Measurements from ENCODE around the gene AARS2.
A peak's percentile ranks its signal among the peaks of the same experiment; 100 is the strongest.

The AARS2 gene

DNA sequence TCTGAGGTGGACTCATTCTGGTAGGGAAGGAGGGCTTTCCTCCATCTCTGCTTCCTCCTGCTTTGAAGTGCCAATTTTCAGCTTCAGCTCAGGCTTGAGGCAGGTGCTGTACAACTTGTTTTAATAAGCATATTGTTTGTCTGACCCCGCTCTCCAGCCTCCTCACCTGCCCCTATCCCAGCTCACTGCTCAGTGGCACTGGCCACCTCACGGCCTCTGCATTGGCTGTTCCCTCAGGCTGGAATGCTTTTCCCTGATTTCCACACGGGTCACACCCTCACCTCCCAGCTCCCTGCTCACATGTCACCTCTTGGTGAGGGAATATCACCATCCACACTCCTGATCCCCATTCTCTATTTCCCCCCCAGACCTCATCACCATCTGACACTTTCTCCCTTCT, 14.3 kb downstream of the AARS2 start:
- no peak for DNase-seq

DNA sequence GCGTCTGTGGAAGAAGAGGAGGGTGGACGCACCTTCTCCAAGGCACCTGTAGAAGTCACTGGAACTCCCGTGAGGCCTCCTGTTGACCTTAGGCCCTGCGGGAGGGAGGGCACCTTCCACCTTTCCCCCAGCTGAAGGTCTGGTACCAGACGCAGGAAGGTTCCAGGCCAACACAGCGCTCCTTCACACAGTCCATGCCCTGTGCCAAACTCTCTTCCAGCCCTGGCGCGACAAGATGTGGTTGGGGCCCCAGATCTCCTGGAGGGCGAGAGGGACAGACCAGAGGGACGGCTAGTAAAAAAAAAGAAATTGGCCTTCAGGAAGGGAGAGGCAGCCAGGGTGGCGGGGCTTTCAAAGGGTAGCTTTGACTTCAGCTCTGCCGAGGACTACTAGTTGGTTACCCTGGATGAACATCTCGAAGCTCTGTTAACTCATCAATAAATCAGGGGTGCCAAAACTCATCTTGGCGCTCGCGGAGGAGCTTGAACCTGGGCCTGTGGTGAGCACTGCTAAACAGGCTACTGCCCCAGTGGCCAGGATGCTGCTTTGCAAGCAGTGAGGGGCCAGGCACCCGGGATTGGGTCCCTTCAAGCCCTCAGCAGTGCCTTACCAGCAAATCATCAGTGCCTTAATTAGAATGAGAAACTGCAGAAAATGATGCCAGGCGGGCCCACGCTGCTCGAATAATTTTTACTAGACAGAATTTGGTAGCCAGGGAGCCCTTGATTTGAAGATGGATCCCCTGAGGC, 14.9 kb downstream of the AARS2 start:
- DNase-seq, result no peak

DNA sequence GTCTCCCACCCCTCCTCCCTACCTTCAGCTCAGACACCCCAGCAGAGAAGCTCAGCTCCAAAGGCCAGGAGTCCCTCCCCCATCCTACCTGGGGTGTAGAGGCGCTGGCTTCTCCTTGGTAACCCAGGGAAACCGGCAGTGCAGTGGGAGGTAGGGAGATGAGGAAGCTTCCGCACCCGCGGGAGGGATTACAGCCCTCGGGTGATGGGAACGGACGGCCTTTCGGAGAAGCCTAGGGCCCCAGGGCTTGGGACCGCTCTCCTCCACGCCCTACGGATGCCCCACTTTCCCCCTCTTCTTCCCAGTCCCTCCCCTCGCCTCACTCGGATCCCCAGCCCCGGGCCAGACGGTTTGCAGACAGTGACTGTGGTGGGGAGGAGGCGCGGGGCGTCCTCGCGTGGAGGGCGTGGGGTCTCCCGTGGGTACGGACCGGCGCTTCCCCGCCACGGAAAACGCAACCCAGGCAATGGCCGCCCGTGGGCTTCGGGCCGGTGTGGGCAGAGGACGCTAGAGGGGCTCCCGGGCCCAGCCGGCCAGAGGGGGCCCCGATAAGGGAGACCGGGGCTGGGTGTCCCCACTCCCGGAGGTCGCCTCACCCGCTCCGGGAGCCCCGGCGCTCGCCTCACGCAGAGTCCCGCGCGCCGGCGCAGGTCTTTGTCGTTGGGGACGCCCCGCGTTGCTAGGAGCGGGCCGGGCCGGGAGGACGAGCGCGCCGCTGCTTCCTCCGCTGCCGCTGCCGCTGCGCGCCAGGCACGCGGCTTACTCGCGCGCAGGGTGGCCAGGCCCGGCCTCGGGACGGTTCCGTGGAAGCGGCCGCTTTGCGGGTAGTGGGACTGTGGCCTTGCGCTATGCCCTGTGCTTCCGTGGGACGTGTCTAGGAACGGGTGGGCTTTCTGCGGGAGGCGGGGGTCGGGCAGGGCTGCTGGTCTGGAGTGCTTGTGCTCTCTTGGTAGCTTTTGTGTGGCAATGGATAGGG, 15.8 kb downstream of the AARS2 start:
- peak; percentile 56 to 72 for DNase-seq

DNA sequence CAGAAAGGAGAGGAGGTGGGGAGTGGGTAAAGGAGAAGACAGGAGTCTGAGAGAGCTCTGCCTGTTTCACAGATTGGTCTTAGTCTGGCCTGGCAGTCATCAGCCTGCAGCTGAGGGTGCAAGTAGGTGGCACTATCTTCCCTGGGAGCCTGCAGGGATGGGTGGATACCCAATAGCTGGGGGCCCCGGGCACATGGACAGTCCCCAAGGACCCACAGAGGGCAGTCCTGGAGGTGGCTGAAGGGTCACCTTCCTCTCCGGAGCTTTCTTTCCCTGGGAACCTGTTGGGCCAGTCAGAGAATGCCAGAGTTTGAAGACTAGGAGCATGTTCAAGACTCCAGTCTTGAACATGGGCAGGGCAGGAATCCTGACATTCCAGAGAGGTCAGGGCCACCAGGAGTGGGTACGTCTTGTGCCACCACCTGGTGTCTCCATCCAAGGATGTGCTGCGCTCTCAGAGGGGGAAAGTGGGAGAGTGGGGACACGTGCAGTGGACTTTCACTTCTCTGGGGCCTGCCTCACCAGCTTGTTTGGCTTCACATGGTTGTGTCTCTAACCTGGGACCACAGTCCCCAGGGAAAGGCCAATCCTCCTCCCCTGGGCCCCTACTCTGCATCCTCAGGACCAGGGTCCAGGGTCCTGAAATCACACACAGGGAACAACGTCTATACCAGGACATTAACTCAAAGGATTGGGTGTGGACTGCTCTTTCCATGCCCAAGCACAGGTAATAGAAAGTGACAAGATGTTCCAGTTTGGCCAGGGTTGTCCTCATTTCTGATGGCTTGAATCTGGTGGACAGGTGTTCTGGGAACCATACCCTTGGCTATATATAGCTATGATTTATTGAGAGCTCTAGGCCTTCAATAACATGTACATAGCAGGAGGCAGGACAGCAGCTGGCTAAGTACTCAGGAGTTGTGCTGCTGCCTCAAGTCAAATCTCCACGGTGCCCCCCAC, 18.0 kb downstream of the AARS2 start:
- no peak for DNase-seq

DNA sequence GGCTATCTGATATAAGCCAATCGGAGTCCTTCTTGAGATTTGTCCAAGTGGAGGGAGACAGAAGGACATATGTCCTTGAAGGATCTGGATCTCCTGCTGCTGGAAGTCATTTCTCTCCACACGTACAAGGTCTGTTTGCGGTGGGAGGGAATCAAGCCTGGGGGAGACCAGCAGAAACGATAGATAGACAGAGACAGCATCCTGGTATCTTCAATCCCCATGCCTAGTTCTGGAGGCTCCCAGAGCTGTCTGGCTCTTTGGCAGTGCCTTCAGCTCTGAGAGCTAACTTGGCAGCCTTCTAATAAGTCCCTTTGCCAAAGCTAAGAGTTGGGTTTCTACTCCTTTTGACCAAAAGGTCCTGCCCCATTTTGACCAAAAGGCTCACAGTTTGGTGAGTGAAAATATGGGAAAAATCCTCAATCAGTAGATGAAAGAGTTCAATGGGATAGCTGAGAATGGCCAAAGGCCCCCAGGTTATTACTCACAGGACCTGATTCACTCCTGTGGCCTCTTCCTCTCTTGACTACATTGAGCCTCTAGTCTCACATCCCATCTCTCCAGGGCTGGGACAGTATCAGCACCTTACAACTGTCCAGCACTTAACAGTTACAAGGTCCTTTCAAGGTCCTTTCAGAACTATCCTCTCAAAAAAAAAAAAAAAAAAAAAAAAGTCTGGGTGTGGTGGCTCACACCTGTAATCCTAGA, 20.3 kb downstream of the AARS2 start:
- no peak for DNase-seq

DNA sequence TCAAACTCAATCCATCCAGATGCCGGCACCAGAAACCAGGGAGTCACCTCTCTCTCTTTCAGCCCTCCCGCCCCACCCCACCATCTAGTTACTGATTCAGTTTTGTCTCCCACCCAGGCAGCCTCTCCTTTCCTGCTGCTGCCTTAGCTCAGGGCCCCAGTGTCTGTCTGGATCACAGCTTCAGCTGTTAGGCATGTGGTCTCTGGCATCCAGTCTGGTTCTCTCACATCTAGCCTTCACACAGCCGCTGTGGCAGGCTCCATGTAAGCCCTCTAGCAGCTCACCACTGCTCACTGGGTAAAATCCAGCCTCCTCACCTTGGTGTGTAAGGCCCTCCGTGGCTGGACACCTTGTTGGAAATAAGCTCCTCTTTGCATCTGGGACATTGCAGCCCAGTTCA, 21.3 kb downstream of the AARS2 start:
- no peak for DNase-seq

DNA sequence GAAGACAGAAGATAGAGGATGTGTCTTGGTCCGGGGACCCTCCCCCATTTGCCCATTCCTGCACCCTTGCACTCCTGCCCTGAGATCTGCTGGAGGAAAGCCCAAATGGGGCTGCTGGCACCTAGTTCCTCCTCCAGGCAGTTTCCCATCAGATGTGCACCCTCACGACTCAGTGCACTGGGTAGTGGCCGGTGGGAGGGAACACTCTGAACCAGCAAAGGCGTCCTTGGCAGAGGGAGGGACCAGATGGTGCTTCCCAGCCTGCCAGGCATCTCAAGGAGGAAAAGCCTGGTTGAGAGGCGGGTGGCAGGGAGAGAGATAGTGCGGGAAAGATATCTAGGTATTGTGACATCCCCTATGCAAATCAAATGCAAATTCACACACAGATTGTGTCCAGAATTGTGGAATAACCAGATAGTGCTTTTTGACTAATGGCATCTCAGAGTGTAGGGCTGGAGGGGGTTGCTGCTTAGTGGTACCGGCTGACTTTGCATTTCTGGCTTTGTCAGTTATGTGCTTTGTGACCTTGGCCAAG, 23.4 kb downstream of the AARS2 start:
- no peak for DNase-seq

DNA sequence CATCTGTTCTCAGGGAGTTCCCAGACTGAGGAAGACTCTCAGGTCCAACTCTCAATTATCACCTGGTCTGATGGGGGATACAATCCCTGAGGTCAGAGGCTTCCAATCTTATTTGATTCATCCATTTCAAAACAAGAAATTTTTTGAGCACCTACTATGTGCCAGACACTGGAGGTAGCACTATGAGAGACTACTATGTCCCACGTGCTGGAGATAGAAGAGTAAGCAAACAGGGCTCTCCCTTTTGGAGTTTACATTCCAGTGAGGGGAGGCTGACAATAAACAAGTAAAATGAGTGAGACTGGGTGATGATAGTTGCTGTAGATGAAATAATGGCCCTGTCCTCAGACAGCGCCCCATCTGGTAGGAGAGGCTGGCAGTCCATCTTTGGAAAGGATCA, 26.4 kb downstream of the AARS2 start:
- DNase-seq, result no peak

DNA sequence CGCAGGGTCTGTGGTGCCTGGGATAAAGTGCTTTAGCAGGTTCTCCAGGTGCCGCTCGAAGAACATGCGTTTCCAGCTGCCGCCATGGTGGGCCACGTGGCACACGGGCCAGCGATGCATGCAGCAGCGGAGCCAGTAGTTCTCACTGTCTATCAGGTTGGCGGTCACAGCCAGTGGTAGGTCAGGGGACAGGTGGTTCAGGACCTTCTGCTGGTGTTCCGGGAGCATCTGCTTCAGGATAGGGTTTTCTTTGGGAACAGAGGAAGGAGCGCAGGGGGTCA, 26.9 kb downstream of the AARS2 start:
- no peak for DNase-seq

DNA sequence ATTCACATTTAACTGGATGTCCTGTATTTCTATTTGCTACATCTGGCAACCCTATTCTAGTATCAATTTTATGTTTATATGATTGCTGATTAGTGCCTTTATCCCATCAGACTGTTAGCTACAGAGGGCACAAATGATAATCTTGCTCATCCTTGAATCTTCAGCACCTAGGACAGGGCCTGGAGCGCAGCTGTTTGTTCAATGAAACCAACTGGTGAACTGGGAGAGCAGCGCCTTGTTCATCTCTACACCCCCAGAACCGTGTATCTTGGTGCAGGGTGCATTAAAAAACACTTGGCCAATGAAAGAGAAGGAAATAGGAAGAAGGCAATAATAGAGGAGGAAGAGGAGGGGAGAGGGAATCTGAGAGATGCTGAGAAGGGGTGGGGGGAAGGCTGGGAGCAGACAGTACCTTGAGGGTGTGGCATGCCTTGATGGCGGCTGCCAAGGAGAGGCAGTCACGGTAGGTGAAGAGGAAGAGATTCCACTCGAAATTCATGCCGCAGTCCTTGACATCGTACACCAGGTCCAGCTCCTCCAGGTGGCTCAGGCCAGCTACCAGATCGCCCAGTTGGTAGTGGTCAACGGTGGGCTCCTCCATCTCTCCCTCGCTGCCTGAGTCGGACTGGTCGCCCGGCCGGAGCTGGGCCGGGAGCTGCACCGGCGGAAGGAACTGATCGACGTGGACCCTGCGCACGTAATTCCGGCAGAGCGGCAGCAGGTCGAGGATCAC, 27.4 kb downstream of the AARS2 start:
- no peak for DNase-seq

DNA sequence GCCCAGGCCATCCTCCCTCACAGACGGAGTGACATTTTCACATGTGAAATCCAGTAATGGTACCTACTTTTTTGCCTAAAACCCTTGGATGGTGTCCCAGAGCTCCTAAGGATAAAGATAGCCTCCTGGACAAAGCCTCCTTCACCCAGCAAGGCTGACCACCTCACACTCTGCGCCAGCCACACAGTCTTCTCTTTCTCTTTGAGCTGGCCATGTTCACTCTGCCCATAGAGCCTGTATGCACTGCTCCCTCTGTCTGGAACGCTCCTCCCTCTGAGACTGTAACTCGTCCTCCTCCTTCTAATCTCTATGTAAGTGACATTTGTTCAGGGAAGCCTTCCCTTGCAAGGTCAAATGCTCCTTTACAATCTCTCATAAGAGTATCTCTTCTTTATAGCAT, 28.3 kb downstream of the AARS2 start:
- no peak for DNase-seq

DNA sequence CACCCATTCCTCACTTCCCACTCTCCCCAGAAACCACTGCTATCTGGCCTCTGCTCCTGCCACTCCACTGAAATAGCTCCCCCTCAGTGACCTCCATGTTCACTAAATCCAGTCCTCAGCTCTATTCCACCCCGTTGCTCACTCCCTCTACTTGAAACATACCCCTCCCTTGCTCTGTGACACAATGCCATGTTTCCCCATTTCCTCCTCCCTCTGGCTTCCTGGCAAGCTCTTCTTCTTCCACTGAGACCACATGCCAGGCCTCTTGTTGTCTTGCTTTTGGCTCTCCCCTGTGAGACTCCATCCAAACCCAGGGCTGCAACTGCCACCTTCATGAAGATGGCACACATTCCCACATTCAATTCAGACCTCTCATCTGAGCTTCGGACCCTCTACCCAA, 29.0 kb downstream of the AARS2 start:
- no peak for DNase-seq

DNA sequence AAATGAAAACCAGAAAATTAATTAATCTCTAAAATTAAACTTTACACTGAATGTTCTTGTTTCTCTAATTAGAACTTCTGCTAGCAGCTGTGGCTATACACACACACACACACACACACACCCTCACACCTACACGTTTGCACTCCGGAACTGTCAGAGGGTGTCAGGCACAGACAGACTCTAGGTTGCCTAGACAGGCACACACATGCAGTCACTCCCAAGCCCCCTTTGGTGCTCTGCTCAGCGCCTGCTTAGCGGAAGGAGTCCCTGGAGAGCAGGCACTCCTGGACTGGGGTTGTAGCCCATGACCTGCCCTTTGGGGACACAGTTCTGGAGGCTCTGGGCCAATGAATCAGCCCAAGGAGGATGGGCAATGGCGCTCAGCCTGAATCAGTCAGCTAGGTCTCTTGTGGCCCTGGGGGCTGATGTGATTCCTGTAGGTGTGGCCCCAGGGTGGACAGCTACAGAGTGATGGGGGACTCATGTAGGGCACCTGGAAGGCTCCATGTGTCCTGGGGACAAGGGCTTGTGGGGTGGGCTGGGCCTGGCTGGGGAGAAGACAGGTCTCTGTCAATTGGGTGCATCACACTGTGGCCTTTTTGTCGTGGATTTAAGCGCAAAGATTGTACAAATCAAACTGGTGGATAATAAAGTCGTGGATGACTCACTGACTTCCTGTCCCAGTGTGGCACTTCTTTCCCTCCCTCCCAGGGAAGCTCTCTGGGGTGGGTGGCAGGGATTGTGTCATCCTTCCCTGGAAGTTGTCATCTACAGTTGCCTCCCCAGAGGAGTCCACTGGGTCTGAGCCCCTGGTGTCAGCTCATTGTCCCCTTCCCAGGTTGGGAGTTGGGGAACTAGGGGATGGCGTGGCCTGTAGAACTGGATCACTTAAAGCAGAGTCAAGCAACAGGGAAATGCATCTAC, 34.1 kb downstream of the AARS2 start:
- DNase-seq, result no peak

DNA sequence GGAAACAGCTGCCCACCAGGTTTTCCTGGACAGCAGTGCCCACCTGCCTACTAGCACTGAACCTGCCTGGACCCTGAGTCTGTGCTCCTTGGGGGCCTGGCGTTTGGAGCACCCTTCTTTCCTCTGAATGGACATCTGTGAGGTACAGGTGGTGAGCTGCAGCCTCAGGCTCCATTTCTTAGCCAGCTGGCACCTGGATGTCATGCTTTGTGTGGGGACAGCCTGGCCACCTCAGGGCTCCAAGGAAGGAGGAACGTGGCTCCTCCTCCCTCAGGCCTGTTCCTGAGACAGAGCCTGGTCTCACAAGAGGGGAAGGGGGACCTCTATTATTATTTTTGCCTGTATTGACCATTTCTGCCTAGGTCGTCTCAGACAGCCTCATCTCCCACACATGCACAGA, 34.8 kb downstream of the AARS2 start:
- DNase-seq, result no peak

DNA sequence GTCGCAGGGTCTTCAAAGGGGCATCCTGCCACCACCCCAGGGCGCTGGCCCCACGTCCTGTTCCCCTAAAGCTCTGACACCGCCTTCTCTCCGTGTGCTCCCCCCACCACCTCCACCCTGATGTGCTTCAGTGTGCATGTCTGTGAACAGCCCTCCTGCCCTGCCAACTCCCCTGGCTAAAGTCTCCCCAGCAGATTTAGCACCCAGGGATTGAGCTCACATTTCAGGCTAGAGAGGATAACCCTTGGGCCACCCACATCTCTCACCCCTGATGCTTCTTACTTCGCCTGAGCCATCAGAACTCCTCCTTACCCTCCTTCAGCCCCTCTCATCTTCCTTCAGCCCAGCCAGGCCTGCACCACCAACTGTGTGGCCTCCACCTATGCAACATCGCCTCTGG, 35.4 kb downstream of the AARS2 start:
- DNase-seq, result no peak

DNA sequence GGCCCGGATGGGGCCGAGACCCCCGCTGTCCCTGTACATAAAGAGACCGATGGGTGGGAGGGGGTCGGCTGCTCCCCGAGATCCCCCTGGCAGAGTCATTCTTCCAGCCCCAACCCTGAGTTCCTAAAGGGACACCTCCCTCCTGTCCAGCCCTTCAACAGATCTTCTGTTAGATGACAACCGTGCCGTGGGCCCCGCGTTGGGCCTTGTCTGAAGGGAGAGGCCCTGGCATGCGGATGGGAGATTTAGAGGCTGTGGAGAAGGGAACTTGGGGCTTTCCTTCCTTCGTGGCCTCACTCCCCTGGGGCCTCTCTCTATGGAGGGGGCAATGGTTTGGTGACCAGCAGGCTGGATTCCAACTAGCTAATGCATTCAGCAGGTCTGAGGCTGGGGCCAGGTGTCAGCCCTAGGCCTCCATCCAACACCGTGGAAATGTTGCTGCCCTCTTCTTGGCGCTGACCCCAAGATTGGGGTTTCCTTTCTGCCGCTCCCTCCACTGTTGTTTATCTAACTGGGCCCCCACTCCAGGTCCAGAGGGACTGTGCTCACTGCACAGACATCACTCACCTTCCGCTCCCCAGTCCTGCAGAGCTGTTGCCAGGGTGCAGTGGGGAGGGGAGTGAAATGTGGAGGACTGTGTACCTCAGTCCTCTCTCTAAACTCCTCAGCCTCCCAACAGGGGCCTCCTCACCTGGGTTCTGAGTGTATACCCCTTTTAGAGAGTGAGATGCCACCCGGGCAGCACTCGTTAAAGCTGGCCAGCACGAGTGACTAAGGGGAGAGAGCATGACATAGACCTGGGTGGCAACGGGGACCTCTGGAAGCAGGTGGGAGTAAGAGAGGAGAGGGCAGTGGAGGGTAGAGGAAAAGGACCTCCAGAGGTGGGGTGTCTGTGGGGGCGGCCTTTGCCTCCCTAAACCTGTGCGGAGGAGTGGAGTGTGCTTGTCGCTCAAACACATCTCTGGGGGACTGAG, 36.2 kb downstream of the AARS2 start:
- DNase-seq, result no peak

DNA sequence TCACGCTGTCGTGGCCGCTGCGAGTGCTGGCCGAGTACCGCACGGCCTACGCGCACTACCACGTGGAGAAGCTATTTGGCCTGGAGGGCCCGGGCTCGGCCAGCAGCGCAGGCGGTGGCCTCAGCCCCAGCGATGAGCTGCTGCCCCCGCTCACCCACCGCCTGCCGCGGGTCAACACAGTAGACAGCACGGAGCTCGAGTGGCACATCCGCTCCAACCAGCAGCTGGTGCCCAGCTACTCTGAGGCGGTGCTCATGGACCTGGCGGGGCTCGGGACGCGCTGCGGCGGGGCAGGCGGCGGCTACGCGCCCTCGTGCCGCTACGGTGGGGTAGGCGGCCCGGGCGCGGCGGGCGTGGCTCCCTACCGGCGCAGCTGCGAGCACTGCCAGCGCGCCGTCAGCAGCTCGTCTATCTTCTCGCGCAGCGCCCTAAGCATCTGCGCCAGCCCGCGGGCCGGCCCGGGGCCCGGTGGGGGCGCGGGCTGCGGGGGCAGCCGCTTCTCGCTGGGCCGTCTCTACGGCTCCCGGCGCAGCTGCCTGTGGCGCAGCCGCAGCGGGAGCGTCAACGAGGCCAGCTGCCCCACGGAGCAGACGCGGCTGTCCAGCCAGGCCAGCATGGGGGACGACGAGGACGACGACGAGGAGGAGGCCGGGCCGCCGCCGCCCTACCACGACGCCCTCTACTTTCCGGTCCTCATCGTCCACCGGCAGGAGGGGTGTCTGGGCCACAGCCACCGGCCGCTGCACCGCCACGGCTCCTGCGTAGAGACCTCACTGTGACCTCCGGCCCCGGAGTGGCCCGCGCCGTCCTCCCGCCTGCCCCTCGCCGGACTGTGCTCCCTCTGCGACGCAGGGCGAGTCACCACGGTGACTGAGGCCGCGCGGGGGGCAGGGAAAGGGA, 37.1 kb downstream of the AARS2 start:
- peak in 1 of 2 donors; percentile 48 for DNase-seq

DNA sequence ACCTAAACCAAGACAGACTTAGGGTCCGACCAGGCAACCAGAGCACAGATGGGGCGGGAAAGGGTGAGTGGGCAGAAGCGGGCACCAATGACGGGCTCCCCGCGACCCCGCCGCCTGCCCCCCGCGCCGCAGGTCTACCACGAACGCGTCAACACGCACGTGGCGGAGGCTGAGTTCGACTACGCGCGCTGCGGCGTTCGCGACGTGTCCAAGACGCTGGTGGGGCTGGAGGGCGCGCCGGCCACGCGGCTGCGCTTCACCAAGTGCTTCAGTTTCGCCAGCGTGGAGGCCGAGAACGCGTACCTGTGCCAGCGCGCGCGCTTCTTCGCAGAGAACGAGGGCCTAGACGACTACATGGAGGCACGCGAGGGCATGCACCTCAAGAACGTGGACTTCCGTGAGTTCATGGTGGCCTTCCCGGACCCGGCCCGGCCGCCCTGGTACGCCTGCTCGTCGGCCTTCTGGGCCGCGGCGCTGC, 37.8 kb downstream of the AARS2 start:
- no peak for DNase-seq

Measured in stimulated activated CD4-positive, alpha-beta T cell treated with anti-CD3 and anti-CD28 coated beads, Interleukin-2, amount 100 ng/mL, for 24 hours (primary cell).